Ureter (tissue), 1 donor: Measurements from ENCODE around the gene ANKS6. TPM values are rescaled to one million over a fixed set of nuclear protein-coding genes. Genes with fewer than 3 reads are reported as not detected.

ENCODE experiments used
- DNase-seq: peaks from one replicate; pipeline ENCODE4 v3.0.0-alpha.2; 2020; ENCODE audit warnings: low spot score
- total RNA-seq: library from RNA; stranded (reverse); gene quantifications from one replicate; pipeline ENCODE4 v1.2.4, GENCODE V29; 2023
- donor health status: DM: yes; HTN: yes; CAD: no.

Gene ANKS6
- 38.1 TPM for total RNA-seq

DNA sequence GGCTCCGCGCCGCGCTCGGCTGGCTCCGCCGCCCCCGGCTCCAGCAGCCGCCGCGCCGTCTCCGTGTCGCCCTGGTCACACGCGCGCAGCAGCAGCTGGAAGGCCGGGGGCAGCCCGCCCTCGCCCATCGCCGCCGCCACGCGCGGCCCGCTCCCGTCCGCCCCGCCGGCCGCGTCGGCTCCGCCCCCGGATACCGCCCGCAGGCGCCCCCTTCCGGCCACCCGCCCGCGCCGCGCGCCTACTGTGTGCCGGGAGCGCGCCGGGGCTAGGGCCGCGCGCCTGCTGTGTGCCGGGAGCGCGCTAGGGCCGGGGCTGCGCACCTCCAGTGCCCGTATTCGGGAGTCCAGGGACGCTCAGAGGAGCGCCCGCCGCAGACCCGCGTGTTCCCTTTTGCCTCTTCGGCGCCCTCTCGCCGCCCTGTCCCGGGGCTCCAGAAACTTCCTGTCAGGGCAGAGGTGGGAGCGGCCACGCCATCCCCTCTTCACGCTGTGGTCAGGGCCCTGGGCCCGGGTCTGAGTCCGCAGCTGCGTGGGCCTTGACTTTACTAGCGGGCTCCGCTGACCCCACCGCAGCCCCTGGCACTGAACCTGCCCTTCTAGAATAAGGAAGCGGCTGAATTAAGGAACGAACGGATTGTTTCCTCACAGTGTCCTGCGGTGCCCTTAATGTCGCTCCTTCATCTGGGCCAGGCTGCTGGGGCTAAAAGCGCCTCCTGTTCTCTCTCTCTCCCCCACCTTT is at the start of gene ANKS6:
TSS of gene ANKS6 (minus strand) at position 192 of the 738 bp plus-strand sequence. CDS start at position 128, 64 bp downstream.
- DNase-seq: peak; percentile 79

DNA sequence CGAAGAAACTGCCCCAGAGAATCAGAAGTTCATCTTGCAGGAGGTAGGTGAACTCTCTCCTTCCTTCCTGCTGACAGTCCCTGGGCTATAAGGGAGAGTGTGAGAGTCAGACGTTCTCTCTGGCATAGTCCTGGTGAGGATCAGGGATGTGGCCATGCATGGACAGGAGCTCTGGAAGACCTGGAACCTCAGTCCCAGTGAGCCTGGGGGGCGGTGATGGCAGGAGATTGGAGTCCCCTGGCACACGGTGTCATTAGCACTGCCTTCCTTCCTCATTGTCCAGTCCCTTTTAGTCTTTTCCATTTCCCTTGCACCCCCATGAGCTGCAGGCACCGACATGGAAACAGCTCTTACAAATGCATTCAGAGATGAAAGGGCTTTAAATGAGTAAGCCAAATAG is 49.7 kb upstream of the ANKS6 start:
- no peak for DNase-seq

DNA sequence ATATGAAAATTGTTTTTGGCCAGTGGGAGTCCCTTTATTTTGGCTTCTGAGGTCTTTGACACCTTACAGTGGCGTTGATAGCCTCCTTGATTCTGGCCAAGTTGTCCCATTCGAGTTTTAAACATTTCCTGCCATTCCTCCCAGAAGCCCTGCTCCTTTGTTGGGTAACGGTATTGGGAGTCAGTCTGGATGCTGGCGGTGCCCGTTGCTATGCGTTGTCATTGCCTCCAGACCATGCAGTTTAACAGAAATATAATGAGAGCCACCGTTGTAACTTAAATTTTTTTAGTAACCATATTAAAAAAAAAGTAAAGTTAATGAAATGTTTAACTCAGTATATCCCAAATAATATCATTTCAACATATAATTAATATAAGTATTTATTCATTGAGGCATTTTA is 46.2 kb upstream of the ANKS6 start:
- DNase-seq: no peak

DNA sequence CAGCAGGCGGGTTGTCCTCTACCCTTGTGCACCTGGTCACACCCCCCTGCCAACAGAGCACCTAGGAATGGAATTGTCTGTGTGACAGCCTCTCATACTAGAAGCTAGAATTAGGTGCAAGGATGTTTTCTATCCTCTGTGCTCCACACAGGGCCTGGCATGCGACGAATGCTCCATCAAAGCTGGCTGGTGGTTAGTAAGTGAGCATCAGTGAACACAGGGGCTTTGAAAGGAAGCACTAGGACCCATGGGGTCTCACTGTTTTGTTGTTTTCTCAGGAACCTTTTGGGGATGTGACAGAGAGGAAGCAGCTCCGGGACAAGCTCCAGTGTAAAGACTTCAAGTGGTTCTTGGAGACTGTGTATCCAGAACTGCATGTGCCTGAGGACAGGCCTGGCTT is 43.4 kb upstream of the ANKS6 start:
- DNase-seq: no peak

DNA sequence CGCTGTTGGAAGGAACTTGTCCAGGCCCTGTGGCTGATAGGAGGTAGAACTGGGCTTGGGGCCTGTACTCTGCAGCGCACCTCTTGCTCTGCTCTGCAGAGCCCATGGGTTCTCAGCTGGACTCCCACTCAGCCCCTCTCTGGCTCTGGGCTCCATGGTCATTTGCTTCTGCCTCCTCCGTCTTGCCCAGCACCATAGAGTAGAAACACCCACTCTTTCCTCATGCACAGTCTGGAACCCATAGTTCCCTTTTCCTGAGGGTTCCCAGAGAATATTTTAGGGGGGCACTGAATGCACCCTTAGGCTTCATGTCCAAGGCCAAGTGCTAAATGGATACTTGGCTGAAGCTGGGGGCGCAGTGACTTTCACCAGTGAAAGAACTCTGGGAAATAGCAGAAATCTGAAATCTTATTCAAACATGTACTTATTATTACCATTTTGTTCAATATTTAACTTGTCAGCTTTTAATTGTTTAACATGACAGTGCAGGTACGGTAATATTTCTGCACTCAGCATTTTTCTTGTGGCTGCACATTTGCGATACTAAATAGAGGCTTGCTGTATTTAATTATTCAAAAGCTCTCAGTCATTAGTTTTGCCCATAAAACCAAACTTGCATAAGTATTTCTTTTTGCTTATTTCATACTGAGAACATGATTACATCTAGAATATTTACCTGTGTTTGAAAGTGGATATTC is 42.7 kb upstream of the ANKS6 start:
- DNase-seq: no peak

DNA sequence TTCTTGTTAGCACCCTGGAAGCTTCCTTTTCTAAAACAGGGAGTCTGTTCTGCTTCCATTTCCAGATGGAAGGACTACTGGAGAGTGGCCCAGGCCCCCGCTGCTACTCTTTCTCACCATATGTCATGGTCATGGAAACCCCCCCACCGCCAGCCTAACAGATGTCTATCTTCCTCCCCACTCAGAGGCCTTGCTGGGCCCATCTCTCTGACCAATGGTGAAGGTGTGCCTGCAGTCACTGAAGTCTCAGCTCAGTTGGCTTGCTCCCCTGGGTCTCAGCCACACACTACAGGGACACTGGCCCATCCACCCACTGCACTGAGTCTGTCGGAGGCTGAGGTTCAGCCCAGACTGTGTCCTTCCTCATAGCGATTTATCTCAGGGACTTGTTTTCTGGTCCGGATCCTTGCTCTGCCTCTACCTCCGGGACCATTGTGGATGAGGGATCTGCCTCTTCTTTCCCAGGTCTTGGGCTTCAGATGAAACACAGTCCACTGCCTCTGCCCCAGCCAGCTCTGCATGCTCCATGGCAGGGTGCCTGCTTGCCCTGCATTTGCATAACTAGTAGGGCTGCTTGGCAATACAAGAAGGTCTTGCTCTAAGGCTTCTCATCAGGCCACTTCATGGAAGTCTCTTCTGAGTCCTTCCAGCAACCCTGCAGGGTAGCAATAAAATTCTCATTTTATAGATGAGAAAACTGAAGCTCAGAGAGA is 42.0 kb upstream of the ANKS6 start:
- DNase-seq: no peak

DNA sequence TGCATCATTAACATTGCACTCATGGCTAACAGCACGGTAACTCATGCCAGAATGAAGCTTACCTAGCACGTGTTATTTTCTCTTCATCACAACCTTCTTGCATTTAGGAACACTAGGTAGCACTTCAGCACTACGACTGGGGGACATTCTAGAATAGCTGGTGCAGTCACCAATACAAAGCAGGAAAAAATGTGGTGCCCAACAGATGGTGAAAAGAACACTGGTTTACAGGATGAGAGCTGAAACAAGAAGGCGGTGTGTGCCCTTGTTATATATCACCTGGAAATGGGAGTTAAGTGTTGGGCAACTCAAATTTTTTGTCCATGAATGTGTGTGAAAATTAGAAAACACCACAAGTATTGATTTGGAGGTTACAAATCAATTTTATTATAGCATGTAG is 41.2 kb upstream of the ANKS6 start:
- no peak for DNase-seq

DNA sequence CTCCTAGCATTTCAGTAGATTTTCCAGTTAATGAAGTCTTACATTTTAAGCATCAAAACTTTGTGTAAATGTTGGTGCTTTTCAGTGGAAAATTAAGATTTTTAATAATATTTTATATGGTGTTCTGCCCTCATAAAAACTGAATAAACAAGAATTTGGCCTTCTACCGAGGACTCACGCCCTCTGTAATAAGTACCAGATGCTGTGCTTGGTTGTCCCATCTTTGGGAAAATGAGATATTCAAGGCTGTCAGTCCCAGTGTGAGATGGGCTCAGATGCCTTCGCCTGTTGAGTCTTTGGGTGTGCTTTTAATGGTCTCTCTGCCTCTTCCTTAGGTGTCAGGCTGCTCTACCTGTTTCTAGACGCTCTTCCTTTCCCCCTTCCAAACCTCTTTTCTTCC is 39.9 kb upstream of the ANKS6 start:
- DNase-seq: no peak

DNA sequence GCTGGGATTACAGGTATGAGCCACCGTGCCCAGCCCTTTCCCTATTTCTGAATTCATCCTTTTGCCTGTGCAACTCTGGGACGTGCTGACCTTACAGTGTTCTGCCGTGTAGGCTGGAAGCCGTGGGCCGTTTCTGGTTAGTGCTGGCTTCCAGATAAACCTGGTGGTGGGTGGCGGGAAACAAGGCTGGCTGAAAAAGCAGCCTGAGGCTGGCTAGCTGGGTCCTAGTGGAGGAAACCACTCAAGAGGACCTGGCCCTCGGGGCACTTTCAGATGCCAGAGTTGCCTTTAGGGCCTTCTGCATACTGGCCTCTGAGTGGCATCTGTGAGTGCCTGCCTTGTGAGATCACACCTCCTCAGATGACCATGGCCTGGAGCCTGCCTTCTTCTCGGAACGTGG is 38.0 kb upstream of the ANKS6 start:
- no peak for DNase-seq

DNA sequence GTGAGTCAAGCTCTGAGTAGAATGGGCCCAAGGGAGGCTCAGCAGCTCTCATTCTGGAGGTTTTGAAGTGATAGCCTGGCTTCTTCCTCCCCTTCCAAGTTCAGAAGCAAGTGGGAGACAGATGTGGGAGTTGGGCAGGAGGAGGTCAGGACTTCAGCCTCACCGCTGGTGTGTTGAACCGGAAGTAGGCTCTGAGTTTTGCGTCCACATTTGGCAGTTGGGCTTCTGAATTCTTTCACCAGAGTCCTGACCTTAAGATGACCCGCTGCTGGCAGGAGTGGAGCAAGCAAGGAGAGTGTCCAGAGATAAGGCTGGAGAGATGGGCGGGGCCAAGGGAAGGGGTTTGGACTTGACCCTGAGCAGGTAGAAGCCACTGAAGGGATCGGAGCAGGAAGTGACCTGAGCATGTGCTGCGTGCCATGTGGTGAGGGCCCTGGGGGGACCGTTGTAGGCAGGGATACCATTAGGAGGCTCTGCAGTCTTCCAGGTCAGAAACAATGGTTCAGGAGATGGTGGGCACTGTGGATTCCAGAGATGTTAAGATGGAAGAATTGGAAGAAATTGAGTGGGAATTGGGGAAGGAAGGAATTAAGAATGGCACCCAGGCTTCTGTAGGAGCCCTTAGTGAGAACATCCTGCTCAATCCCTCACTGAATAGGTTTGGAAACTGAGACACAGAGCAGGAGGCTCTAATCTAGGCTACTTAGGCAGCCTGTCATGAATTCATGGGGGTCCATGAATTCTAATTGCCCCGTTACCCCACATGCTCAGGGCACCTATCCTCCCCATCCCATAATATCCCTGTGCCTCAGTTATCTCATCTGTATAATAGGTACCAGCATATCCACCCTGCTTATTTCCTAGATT is 37.0 kb upstream of the ANKS6 start:
- DNase-seq: no peak

DNA sequence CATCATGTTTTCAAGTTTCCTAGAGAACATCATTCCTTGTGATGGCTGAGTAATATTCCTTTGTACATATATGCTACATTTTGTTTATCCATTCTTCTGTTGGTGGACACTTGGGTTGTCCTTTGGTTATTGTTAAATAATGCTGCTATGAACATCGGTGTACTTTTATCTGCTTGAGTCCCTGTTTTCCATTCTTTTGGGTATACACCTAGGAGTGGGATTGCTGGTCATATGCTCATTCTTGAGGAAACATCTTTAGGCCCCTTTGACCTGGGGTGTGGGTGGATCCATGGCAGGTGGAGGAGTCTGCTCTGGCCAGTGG is 36.4 kb upstream of the ANKS6 start:
- DNase-seq: no peak

DNA sequence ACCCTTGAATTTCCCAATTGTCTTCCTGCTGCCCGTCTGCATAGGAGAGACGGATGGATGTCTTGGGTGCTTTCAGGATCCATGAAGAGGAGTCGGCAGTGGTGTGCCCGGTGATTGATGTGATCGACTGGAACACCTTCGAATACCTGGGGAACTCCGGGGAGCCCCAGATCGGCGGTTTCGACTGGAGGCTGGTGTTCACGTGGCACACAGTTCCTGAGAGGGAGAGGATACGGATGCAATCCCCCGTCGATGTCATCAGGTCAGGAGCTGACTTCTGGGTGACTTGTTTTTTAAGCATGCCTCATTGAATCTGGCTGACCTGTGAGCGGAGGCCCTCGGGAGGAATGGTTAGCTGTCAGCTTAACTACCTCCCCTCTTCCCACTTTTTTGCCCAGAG is 35.3 kb upstream of the ANKS6 start:
- no peak for DNase-seq

DNA sequence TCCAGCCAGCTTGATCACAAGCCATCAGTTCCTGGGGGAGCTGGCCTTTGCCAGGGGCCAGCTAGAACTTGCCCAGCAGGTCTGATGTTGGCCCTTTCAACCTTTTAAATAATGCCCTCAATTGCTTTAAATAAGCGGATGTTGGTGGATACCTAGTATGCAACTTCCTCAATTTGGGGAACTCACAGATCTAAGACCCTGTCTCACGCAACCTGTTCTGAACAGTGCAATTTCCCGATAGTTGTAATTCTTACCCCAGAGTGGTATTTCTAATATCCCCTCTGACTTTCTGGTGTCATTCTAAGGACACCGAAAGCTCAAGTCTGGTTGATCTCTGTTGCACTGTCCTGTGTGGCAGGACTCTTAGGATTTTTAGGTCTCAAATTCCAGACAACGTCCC is 34.2 kb upstream of the ANKS6 start:
- DNase-seq: no peak

DNA sequence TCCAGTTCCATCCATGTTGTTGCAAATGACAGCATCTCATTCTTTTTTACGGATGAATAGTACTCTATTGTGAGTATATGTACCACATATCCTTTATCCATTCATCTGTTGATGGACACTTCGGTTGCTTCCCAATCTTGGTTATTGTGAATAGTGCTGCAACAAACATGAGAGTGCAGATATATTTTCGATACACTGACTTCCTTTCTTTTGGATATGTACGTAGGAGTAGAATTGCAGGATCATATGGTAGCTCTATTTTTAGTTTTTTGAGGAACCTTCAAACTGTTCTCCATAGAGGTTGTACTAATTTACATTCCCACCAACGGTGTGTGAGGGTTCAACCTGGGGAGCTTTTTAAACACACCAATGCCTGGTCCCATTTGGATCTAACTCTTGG is 33.4 kb upstream of the ANKS6 start:
- DNase-seq: no peak

DNA sequence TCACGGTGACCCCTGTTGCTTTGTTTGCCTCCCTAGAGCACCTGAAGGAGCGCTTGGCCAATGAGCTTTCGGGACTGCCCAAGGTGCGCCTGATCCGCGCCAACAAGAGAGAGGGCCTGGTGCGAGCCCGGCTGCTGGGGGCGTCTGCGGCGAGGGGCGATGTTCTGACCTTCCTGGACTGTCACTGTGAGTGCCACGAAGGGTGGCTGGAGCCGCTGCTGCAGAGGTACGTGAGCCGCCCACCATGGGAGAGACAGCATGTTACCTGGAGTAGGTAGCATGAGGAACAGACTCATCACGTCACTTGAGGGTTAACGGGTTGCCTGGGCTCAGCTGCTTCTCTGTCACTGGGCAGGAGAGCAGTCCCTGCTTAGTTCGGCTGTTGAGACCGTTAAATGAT is 30.4 kb upstream of the ANKS6 start:
- no peak for DNase-seq

DNA sequence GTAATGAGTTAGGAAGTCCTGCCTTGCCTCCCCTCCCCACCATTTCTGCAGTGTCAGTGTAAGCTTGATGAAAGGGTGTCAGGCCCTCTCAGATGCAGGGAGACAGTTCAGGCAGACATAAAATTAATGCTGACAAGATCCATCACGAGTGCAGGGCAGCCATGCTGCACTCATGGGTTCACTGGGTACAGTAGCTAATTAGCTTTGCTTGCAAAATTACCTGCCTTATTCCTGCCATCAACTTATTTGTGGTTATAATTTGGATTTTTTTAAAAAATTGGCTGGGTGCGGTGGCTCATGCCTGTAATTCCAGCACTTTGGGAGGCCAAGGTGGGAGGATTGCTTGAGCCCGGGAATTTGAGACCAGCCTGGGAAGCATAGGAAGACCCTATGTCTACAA is 29.1 kb upstream of the ANKS6 start:
- DNase-seq: no peak

DNA sequence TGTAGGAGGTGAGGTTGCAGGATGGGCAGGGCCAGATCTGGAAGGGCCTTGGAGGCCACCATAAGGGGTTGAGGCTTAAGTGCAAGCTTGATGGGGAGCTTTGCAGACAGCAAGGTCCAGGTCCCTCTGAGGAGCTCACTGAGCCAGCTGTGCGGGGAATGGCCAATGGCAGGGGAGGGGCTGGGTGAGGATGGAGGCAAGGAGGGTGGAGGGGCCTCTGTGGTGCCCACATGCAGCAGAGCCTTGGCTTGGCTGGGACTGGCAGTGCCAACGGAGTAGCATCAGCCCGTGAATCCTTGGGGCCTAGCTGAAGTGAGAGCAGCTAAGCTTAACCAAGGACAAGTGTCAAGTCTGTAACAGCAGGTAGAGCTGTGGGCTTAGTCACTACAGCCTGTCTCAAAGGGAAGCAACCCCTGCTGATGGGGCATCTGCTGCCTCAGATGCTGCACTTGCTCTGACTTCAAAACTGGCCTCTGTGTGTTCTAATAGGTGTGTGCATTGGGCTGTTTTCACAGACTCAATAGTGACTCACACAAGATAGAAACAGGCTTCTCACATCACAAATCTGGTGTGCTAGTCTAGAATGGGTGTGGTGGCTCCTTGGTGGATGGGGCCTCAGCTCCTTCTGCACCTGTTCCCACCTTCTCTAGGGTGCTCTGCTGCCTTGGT is 27.4 kb upstream of the ANKS6 start:
- DNase-seq: no peak

DNA sequence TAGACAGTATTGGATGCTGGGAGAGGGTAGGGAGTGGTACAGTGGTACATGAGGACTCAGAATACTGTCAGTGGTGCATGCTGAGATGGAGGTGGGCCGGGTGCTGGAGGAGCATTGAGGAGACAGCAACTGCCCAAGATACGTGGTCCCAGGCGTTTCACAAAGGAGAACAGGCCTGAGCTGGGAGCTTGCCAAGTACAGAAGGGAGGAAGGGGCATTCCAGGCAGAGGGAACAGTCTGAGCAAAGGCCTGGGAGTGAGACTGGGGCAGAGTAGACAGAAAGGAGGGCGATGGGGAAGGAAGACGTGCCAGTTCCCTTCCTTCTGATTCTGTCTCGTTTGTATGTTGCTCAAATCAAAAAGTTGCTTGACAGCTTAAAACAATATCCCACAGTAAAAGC is 26.3 kb upstream of the ANKS6 start:
- DNase-seq: no peak

DNA sequence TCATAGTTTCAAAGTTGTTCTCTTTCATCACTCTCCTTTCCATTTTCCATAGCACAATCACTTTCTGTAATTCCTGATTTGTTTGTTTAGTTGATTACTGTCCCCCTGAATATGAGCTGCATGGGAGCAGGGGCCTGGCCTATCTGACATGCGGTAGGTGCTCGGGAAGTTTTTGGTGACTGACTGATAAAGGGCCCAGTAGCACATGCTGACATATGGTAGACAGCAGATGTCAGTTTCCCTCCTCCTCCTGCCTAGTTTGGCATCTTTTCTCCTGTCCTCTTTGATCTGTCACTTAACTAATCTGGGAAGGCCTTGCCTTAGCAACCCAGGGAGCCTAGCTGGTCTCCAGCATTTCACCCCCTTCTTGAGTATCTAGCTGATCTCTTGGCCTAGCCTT is 25.5 kb upstream of the ANKS6 start:
- DNase-seq: no peak

DNA sequence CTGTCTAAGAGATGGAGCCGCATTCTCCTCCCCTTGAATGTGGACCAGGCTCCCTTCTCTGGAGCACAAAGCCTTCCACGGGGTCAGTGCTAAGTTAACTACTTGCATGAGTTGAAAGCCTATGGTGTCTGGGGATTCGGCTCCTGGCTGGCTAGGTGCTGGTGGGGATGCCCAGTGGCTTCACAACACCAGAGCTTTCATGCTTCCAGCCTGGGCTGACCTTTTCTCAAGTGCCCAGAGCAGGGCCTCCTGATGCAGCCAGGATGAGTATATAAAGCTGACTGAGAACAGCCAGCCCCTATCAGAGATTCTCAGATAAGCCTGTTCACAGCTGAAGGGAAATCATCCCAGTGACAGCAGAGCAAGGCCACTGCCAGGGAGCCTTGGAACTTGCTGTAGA is 22.9 kb upstream of the ANKS6 start:
- no peak for DNase-seq

DNA sequence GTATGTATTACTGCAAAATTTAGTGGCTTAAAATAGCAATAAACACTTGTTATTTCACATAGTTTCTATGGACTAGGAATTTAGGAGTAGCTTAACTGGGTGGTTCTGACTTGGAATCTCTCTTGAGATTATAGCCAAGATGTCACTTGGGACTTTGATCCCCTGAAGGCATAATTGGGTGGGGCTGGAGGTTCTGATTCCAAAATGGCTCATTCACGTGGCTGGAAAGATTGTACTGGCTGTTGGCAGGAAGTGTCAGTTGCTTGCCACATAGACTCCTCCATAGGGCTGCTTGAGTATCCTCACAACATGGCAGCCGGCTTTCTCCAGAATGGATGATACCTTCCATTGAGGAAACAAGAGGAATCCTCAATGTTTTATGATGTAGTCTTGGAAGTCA is 22.4 kb upstream of the ANKS6 start:
- DNase-seq: no peak
